Lung (tissue), 12 donors: ENCODE data around the gene NHERF2. TPM values are rescaled to one million over a fixed set of nuclear protein-coding genes. Genes with fewer than 3 reads are reported as not detected.

Experiments
- ATAC-seq: fragments of 200-7000 bp; cut with Tn5 transposase; one replicate; pipeline ENCODE4 v1.9.1; 2020; ENCODE audit warnings: moderate number of reproducible peaks; ENCODE audit not compliant: insufficient read depth, low FRiP score
- DNase-seq, 3 donors: peaks; one replicate each; pipeline ENCODE4 v3.0.0-alpha.2; 2013 to 2017
- H3K27ac ChIP-seq, 2 donors: one replicate each; pipeline ENCODE4 v1.5.1; 2013; ENCODE audit warnings: mild to moderate bottlenecking in 2 of 2, moderate library complexity in 2 of 2, control low read depth in 1 of 2, inconsistent platforms in 1 of 2, low read depth in 1 of 2, low read length in 1 of 2
- H3K27me3 ChIP-seq, 3 donors: one replicate each; pipeline ENCODE4 v1.5.1; 2013; ENCODE audit warnings: low read length in 2 of 3; ENCODE audit not compliant: control insufficient read depth in 3 of 3, insufficient read depth in 3 of 3
- H3K36me3 ChIP-seq, 4 donors: one replicate each; pipeline ENCODE4 v1.5.1; 2013; ENCODE audit warnings: low read length in 4 of 4, mild to moderate bottlenecking in 1 of 4, moderate library complexity in 1 of 4; ENCODE audit not compliant: control insufficient read depth in 4 of 4, insufficient read depth in 4 of 4
- H3K4me1 ChIP-seq, 5 donors: one replicate each; pipeline ENCODE4 v1.5.1; 2013; ENCODE audit warnings: low read length in 5 of 5, mild to moderate bottlenecking in 2 of 5, moderate library complexity in 1 of 5; ENCODE audit not compliant: control insufficient read depth in 5 of 5, insufficient read depth in 5 of 5
- H3K4me3 ChIP-seq: one replicate; pipeline ENCODE4 v1.5.1; 2013; ENCODE audit warnings: mild to moderate bottlenecking, control low read depth, moderate library complexity
- H3K9ac ChIP-seq, 2 donors: one replicate each; pipeline ENCODE4 v1.5.1; 2013; ENCODE audit warnings: low read length in 2 of 2, control low read depth in 1 of 2; ENCODE audit not compliant: insufficient read depth in 1 of 2
- H3K9me3 ChIP-seq, 4 donors: one replicate each; pipeline ENCODE4 v1.5.1; 2013; ENCODE audit warnings: low read length in 3 of 4, mild to moderate bottlenecking in 1 of 4, moderate library complexity in 1 of 4; ENCODE audit not compliant: control insufficient read depth in 4 of 4, insufficient read depth in 3 of 4
- CTCF ChIP-seq: IDR thresholded peaks from 2 replicates; pipeline ENCODE4 v1.5.1; 2012; ENCODE audit warnings: mild to moderate bottlenecking; ENCODE audit errors: control extremely low read depth, extremely low read depth
- WGBS, 2 donors: extraction: QIAGEN DNeasy Blood & Tissue Kit; methylation state at CpG; one replicate each; pipeline ENCODE4 v1.1.7; 2013; 5-methylcytosine and 5-hydroxymethylcytosine counted together
- polyA plus RNA-seq, 2 donors: library from polyadenylated mRNA; stranded (reverse); fragments of 200-250 nt; gene quantifications; one replicate each; pipeline ENCODE4 v1.2.1, GENCODE V29; 2013
- total RNA-seq, 2 donors: library from RNA; depleted of rRNA in 1 of 2; stranded (reverse); fragments of >200 nt in 1 of 2; gene quantifications; one replicate each; pipeline ENCODE4 v1.2.1, GENCODE V29; 2014 to 2021
- donor health status: control.
- donor health status: control.
- donor health status: Bipolar disorder and iron deficiency.
- donor health status: healthy.
- donor health status: DM: yes; HTN: yes; CAD: no.

Gene NHERF2
- total and polyA plus RNA-seq, 4 donors = 142 to 468 (median 245) TPM

- peaks cover 3 to 76% (median 13%) of the 10 kb centered on the region in 4 donors for H3K36me3 ChIP-seq
- ATAC-seq = no peak
- H3K9ac ChIP-seq = no peak overlapping the region
- 95 to 96% methylated on average over 18 to 20 of the region's 20 CpGs for WGBS, 2 donors
- no peak overlapping the region for H3K27ac ChIP-seq
- no peak overlapping the region for H3K4me3 ChIP-seq
- H3K4me1 ChIP-seq = no peaks in the 10 kb centered on the region
- no peak for DNase-seq
- H3K27me3 ChIP-seq = no peaks in the 10 kb centered on the region
- TF ChIP-seq CTCF = no peak
- no peaks in the 10 kb centered on the region for H3K9me3 ChIP-seq
Observed at GRCh38 chr16:2074071-2074470, 47.4 kb downstream of the NHERF2 start.

DNA sequence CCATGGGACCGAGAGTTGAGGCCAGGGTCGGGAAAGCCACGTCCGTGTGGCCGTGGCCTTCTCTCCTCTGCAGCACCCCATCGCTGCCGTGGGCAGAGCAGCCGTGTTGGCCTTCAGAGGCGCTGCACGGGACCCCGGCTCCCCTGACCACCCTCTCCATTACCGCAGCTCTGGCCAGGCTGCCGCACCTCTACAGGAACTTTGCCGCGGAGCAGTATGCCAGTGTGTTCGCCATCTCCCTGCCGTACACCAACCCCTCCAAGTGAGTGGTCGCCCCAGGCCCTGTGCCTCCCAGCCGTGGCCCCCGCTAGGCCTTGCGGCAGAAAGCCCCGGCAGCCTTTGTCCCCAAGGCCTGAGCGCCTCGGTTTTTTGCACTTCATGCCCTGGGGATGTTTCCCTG lies 48.9 kb downstream of the NHERF2 start:
- TF ChIP-seq CTCF = no peak
- no peaks in the 10 kb centered on the region for H3K27me3 ChIP-seq
- no peak overlapping the region for H3K27ac ChIP-seq
- ATAC-seq (no peak), DNase-seq (no peak)
- H3K4me3 ChIP-seq = no peak overlapping the region
- H3K9me3 ChIP-seq = no peaks in the 10 kb centered on the region
- H3K4me1 ChIP-seq = peaks cover 0 to under 1% (median 0%) of the 10 kb centered on the region in 5 donors
- WGBS, 2 donors = 96 to 97% methylated on average over 24 of the region's 24 CpGs
- H3K36me3 ChIP-seq = peaks cover 0 to 80% (median 20%) of the 10 kb centered on the region in 4 donors
- H3K9ac ChIP-seq = no peak overlapping the region

DNA sequence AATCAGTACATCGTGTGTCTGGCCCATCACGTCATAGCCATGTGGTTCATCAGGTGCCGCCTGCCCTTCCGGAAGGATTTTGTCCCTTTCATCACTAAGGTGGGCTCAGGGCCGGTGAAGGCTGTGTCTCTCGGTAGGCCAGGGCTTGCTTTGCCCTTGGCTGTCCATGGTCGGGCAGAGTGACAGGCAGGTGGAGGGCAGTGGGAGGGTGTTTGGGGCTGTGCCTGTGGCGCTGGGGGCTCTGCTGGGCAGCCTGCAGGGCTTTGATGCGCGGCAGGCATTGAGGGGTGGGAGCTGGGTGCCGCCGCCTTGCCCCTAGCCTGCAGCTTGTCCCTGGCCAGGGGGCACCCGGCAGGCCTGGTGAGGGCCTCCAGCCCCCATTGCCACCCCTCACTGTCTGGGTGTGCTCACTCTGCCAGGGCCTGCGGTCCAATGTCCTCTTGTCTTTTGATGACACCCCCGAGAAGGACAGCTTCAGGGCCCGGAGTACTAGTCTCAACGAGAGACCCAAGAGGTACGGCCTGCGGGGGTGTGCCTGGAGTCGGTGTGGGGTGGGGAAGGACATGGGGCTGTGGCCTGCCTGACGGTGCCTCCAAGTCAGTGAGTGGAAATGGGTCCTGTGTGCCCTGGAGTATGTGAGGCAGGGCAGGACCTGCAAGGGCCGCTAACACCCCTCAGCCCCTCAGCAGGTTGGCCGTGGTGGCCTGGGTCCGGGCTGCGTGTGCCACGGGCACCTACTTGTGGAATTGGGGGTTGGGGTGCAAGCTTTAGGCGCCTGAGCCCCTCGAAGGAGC lies 49.6 kb downstream of the NHERF2 start:
- Histone ChIP-seq H3K9me3 (no peaks in the 10 kb centered on the region), H3K9ac (no peak overlapping the region), H3K4me1 (peaks cover 0 to 7% (median 0%) of the 10 kb centered on the region in 5 donors), H3K36me3 (peaks cover 0 to 84% (median 18%) of the 10 kb centered on the region in 4 donors), H3K27ac (no peak overlapping the region), H3K27me3 (no peaks in the 10 kb centered on the region), H3K4me3 (no peak overlapping the region)
- ATAC-seq (no peak), DNase-seq (no peak)
- TF ChIP-seq CTCF = no peak
- 94% methylated on average over 27 to 28 of the region's 28 CpGs for WGBS, 2 donors
